ENCODE results near the gene PAPOLB. TPM values are rescaled to one million over a fixed set of nuclear protein-coding genes. Genes with fewer than 3 reads are reported as not detected.

Gene PAPOLB
- total RNA-seq, 1 experiment from 2014 or later, result 0.13 TPM

DNA sequence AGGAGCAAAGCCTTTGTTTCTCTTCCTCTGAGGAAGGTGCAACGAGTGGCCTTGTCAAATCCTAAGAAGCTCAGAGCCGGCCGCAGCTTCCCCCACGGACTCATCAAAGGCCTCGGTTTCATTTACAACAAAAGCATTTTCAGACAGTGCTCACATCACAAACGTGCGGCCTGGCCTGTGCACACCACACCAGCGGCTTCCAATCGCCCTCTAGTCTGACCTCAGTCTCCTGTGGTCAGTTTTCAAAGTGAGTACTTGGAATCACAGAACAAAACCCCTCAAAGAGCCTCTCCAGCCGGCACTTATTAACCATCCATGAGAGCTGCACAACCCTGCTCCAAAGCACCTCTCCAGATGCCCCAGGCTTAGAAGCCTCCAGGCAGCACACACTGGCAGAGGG is 18.4 kb upstream of the PAPOLB start:
- H2BK120ac ChIP-seq (ENCODE audit: low read depth, low read length, poor library complexity, severe bottlenecking), result no peak overlapping the region
- H3K9ac ChIP-seq (ENCODE audit: extremely low read depth, insufficient read length, low read length), result no peak overlapping the region
- H2AFZ ChIP-seq (ENCODE audit: low read length), result no peak overlapping the region
- H3T11ph ChIP-seq (ENCODE audit: low read length), result no peak overlapping the region
- Mint-ChIP-seq H3K27ac (no peak overlapping the region), H3K4me1 (peaks cover 11 to 15% of the 10 kb centered on the region in 2 experiments), H3K4me3 (no peak overlapping the region; a peak in 1 of 5 replicates), H3K27me3 (ENCODE audit: low read depth) (peaks cover 10% of the 10 kb centered on the region), H3K36me3 (ENCODE audit: insufficient read depth in 1 of 3, low read depth in 3 of 3) (peaks cover 0 to 10% (median 2%) of the 10 kb centered on the region in 3 experiments; a peak in 4 of 7 replicates), H3K9me3 (no peaks in the 10 kb centered on the region; a peak in 2 of 5 replicates)
- no peak overlapping the region for H4K91ac ChIP-seq (ENCODE audit: insufficient read length, low read depth, low read length)
- H3K23ac ChIP-seq (ENCODE audit: insufficient read length, low read depth, low read length), result no peak overlapping the region
- no peak overlapping the region for H4K8ac ChIP-seq (replicated peaks; ENCODE audit: insufficient read length, low read depth, low read length)
- H3K18ac ChIP-seq (ENCODE audit: insufficient read length, low read depth, low read length), result no peak overlapping the region
- no peaks in the 10 kb centered on the region for H3K27me3 ChIP-seq (ENCODE audit: insufficient read depth, low read length)
- H4K20me1 ChIP-seq (ENCODE audit: control insufficient read depth, insufficient read depth, insufficient read length), result no peaks in the 10 kb centered on the region
- H3K79me2 ChIP-seq (ENCODE audit: insufficient read depth, low read length), result no peaks in the 10 kb centered on the region
- no peaks in the 10 kb centered on the region for H3K4me1 ChIP-seq (ENCODE audit: insufficient read depth, low read length)
- H2BK15ac ChIP-seq (ENCODE audit: low read depth, low read length), result no peak overlapping the region
- no peak overlapping the region for H3K4ac ChIP-seq (ENCODE audit: low read depth, low read length)
- peaks cover 11% of the 10 kb centered on the region for H3K23me2 ChIP-seq (ENCODE audit: insufficient read length, low read depth, low read length, poor library complexity, severe bottlenecking)
- no peak overlapping the region for H3K14ac ChIP-seq (ENCODE audit: insufficient read depth, low read length)
- no peaks in the 10 kb centered on the region for H3K79me1 ChIP-seq (ENCODE audit: insufficient read depth, low read depth, low read length, poor library complexity, severe bottlenecking)
- no peak overlapping the region for H3K27ac ChIP-seq (ENCODE audit: insufficient read length, low read depth, low read length)
- DNase-seq, result no peak
- H2BK20ac ChIP-seq (ENCODE audit: low read depth, low read length, poor library complexity, severe bottlenecking), result no peak overlapping the region
- H3K4me2 ChIP-seq (ENCODE audit: insufficient read depth, insufficient read length, low read length), result no peak overlapping the region
- TF ChIP-seq CTCF (conservative IDR thresholded peaks at IDR 0.05), result no peak
- no CpG with 5 or more reads among the region's 10 CpGs for WGBS (ENCODE audit: extremely low coverage, insufficient read length, low lambda C conversion rate)
- no peak overlapping the region for H2AK5ac ChIP-seq (ENCODE audit: insufficient read length, low read length)
- H4K5ac ChIP-seq (ENCODE audit: insufficient read length, low read depth, low read length), result no peak overlapping the region
- H3K56ac ChIP-seq (ENCODE audit: insufficient read length, low read depth, low read length), result no peak overlapping the region
- no peak overlapping the region for H2BK5ac ChIP-seq (ENCODE audit: insufficient read length, low read length)
- H3K9me3 ChIP-seq (ENCODE audit: control insufficient read depth, low read depth, low read length), result no peaks in the 10 kb centered on the region
- no peak overlapping the region for H2BK12ac ChIP-seq (ENCODE audit: insufficient read length, low read depth, low read length)

Measured in H9 (cell line).